K562 (cell line): ENCODE measurements around the gene ZNF613. TPM values are rescaled to one million over a fixed set of nuclear protein-coding genes. Genes with fewer than 3 reads are reported as not detected.

Experiments
- ATF3 ChIP-seq, 2 experiments: fragments of 450-650 bp in 1 of 2; sonication (generic) in 1 of 2; formaldehyde crosslinking in 1 of 2; IDR thresholded peaks in 1 of 2; conservative IDR thresholded peaks in 1 of 2; 2 replicates each; pipeline versions ENCODE4 v1.6.1 to v1.8.1; 2016 to 2023; ENCODE audit warnings: mild to moderate bottlenecking in 2 of 2, moderate library complexity in 2 of 2, inconsistent platforms in 1 of 2, missing genetic modification reagents in 1 of 2
- BRCA1 ChIP-seq, 2 experiments: fragments of 450-650 bp in 1 of 2; sonication (generic) in 1 of 2; formaldehyde crosslinking in 1 of 2; IDR thresholded peaks; 2 replicates each; pipeline versions ENCODE4 v1.5.0 to v1.6.1; 2017 to 2020; ENCODE audit warnings: mild to moderate bottlenecking in 1 of 2, missing genetic modification reagents in 1 of 2
- BRF1 ChIP-seq: IDR thresholded peaks from 3 replicates; pipeline ENCODE4 v1.6.1; 2011; ENCODE audit warnings: borderline replicate concordance, mild to moderate bottlenecking; ENCODE audit not compliant: insufficient read length; ENCODE audit errors: extremely low read depth
- CXXC5 ChIP-seq: fragments of 250-450 bp; sonication (Bioruptor Pico); IDR thresholded peaks from 2 replicates; pipeline ENCODE4 v1.8.0; 2022; ENCODE audit warnings: inconsistent platforms, mild to moderate bottlenecking, moderate library complexity
- LCOR ChIP-seq: sonication (generic); formaldehyde crosslinking; IDR thresholded peaks from 2 replicates; pipeline ENCODE4 v1.8.0; 2022; ENCODE audit warnings: mild to moderate bottlenecking, missing genetic modification reagents
- MAX ChIP-seq: sonication (generic); formaldehyde crosslinking; IDR thresholded peaks from 2 replicates; pipeline ENCODE4 v1.9.0; 2022; ENCODE audit warnings: mild to moderate bottlenecking, missing genetic modification reagents
- NONO ChIP-seq, 2 experiments: fragments of 200-400 bp in 1 of 2; fragments of 450-650 bp in 1 of 2; formaldehyde crosslinking in 1 of 2; IDR thresholded peaks; 2 replicates each; pipeline ENCODE4 v1.6.1; 2017; ENCODE audit warnings: low read depth in 2 of 2, mild to moderate bottlenecking in 2 of 2, moderate library complexity in 2 of 2, low read length in 1 of 2
- PHF21A ChIP-seq: fragments of 450-650 bp; IDR thresholded peaks from 2 replicates; pipeline ENCODE4 v1.6.1; 2017; ENCODE audit warnings: low read depth, borderline replicate concordance
- RUNX1 ChIP-seq: sonication (generic); IDR thresholded peaks from 2 replicates; pipeline ENCODE4 v1.6.1; 2016; ENCODE audit warnings: antibody characterized with exemption, low read depth
- SETDB1 ChIP-seq: IDR thresholded peaks from one replicate; pipeline ENCODE4 v1.6.1; 2012; ENCODE audit warnings: low read length, control low read depth, inconsistent platforms
- SFPQ ChIP-seq: fragments of 200-400 bp; formaldehyde crosslinking; IDR thresholded peaks from 2 replicates; pipeline ENCODE4 v1.6.1; 2017; ENCODE audit warnings: mild to moderate bottlenecking, low read depth, low read length, moderate library complexity
- STAT5B ChIP-seq: fragments of 250-450 bp; sonication (Bioruptor Pico); IDR thresholded peaks from 2 replicates; pipeline ENCODE4 v1.8.0; 2021; ENCODE audit warnings: mild to moderate bottlenecking, inconsistent platforms
- SUPT5H ChIP-seq: fragments of 450-650 bp; IDR thresholded peaks from 2 replicates; pipeline ENCODE4 v1.6.1; 2016
- TBP ChIP-seq: optimal IDR thresholded peaks from 2 replicates; pipeline ENCODE3; 2011; ENCODE audit warnings: low read depth, low read length, improper control_type of control experiment
- ZBTB33 ChIP-seq: sonication (generic); formaldehyde crosslinking; IDR thresholded peaks from 2 replicates; pipeline ENCODE4 v1.8.1; 2023; ENCODE audit warnings: mild to moderate bottlenecking, missing genetic modification reagents
- ZNF695 ChIP-seq: fragments of 450-650 bp; formaldehyde crosslinking; IDR thresholded peaks from 2 replicates; pipeline ENCODE4 v1.4.0; 2020; ENCODE audit warnings: mild to moderate bottlenecking, moderate library complexity
- polyA plus RNA-seq, 8 experiments: library from polyadenylated mRNA; depleted of rRNA in 4 of 8; stranded (reverse) in 5 of 8; unstranded in 3 of 8; fragments of >200 nt; fragmentation: Nextera tagmentation in 2 of 8; fragmentation: Illumina TruSeq in 1 of 8; extraction: Ambion mirVana in 2 of 8; extraction: Trizol in 1 of 8; gene quantifications; 2 replicates each; pipeline versions ENCODE4 v1.2.1 to v1.2.3, GENCODE V29; 2011 to 2014; ENCODE audit warnings: inconsistent platforms in 1 of 8, missing spikeins in 1 of 8
- total RNA-seq, 7 experiments: library from RNA; depleted of rRNA in 6 of 7; stranded (reverse); fragments of >200 nt in 6 of 7; fragmentation: Illumina TruSeq in 2 of 7; extraction: Trizol in 2 of 7; gene quantifications; 2 replicates each; pipeline versions ENCODE4 v1.2.1 to v1.2.3, GENCODE V29; 2011 to 2021; ENCODE audit warnings: low replicate concordance in 1 of 7
- TF ChIP-seq, protein P1 (sequence below): sonication (generic); formaldehyde crosslinking; IDR thresholded peaks from 2 replicates; pipeline ENCODE4 v1.8.1; 2023; ENCODE audit warnings: mild to moderate bottlenecking, missing genetic modification reagents
- TF ChIP-seq, protein P2 (sequence below), 2 experiments: fragments of 250-450 bp in 1 of 2; fragments of 450-650 bp in 1 of 2; sonication (Bioruptor Pico) in 1 of 2; IDR thresholded peaks; 2 replicates each; pipeline versions ENCODE4 v1.6.1 to v1.8.0; 2016 to 2021; ENCODE audit warnings: mild to moderate bottlenecking in 2 of 2, moderate library complexity in 2 of 2, missing compliant biosample characterization in 1 of 2, missing genetic modification characterization in 1 of 2

The ZNF613 gene
- total and polyA plus RNA-seq, 9 of the 15 experiments (the other 6 are each of a cell fraction or from before 2014, with no cell fraction given), result 2.1 to 4.5 (median 2.7) TPM

DNA sequence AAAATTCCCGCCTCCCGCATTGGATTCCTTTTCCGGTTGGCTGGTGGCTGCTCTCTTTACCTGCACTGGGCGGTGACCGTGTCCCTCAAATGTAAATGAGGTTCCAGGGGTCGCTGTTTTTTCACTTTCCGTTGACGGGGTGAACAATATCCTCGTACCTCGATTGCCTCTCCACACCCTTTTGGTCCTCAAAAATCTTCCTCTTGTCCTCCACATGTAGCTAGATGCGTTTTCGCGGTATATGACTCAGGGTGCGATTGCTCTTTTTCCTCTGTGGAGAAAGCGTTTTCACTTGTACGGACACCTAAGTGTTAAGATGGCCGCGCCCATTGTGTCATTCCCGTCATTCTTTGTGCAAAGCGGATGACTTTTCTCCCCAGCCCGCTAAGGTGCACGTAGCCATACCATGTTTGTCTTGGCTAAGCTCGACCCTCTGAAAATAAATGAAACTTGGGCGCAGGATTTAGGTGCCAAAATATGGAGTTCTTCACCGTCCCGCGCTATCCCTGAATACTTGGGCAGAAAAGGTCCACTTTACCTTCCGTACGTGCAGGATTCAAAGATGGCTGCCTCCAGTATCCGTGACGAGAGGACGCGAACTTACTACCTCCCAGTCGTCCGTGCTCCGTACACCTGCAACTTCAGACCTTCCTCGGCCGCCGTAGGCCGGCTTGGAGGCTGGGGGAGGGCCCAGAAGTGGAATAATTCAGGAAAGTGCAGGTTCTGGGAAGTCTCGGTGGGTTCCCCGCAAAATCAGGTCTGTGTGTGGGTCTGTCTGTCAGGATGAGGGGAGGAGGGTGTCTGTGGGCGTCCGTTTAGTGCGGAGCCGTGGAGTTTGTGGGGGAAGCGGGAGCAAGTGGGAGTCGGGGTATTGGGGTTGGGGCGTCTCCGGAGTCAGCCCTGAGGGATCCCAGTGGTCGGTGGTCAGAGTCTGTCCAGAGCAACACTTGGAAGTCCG is at the start of gene ZNF613 (continued):
- TF ChIP-seq BRF1, result no peak
- no peak for TF ChIP-seq PHF21A
- peak; percentile 52 for TF ChIP-seq CXXC5
- 0 out of 2 replicates have a peak, but pooled peaks have one; percentile 44 for TF ChIP-seq LCOR (CRISPR knock-in tag)
- TF ChIP-seq TBP, result no peak
- TF ChIP-seq, protein P1, sequence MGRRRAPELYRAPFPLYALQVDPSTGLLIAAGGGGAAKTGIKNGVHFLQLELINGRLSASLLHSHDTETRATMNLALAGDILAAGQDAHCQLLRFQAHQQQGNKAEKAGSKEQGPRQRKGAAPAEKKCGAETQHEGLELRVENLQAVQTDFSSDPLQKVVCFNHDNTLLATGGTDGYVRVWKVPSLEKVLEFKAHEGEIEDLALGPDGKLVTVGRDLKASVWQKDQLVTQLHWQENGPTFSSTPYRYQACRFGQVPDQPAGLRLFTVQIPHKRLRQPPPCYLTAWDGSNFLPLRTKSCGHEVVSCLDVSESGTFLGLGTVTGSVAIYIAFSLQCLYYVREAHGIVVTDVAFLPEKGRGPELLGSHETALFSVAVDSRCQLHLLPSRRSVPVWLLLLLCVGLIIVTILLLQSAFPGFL (CRISPR knock-in tag), result 0 out of 2 replicates have a peak, but pooled peaks have one; percentile 63
- no peak for TF ChIP-seq NONO (IDR thresholded peaks at IDR 0.05; ENCODE audit: low read depth in 2 of 2, low read length in 1 of 2)
- TF ChIP-seq ZNF695, result no peak
- no peak for TF ChIP-seq STAT5B
- peak; percentile 60; the same call in 1 of the 2 replicates for TF ChIP-seq MAX (CRISPR knock-in tag)
- TF ChIP-seq BRCA1 (IDR thresholded peaks at IDR 0.05), result no peak
- no peak for TF ChIP-seq BRCA1 (CRISPR knock-in tag; IDR thresholded peaks at IDR 0.05)
- TF ChIP-seq SUPT5H, result peak; percentile 69
- TF ChIP-seq ATF3 (IDR thresholded peaks at IDR 0.05), result peak; percentile 26; the same call in 1 of the 2 replicates
- TF ChIP-seq ATF3 (CRISPR knock-in tag; conservative IDR thresholded peaks at IDR 0.05), result peak; percentile 26; the same call in 1 of the 2 replicates
- no peak for TF ChIP-seq RUNX1
- TF ChIP-seq ZBTB33, result no peak; the same call in 1 of the 2 replicates
- TF ChIP-seq, protein P2, sequence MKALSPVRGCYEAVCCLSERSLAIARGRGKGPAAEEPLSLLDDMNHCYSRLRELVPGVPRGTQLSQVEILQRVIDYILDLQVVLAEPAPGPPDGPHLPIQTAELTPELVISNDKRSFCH (CRISPR knock-in tag; IDR thresholded peaks at IDR 0.05), result no peak
- TF ChIP-seq, protein P2 (tag; IDR thresholded peaks at IDR 0.05), result 0 out of 2 replicates have a peak, but pooled peaks have one; percentile 40
- no peak for TF ChIP-seq SFPQ
- TF ChIP-seq SETDB1, result no peak
